GM21723 (cell line): ENCODE data around the gene CWF19L2.
"Not testable (repeated sequence)": the region's sequence is repeated elsewhere in the genome, so short reads cannot be mapped to it uniquely, and the experiment has no call there.

Experiments used
- ATAC-seq: cut with Tn5 transposase; IDR thresholded peaks from one replicate; pipeline ENCODE4 v1.9.1; 2021; ENCODE audit warnings: mild to moderate bottlenecking, moderate library complexity; ENCODE audit not compliant: unreplicated experiment

Gene CWF19L2

GRCh38 chr11:107457558-107458271 lies at the start of gene CWF19L2:
TSS of gene CWF19L2 (minus strand) at chr11:107457825. CDS start at chr11:107457816, 9 bp downstream.
- peak; percentile 98 for ATAC-seq

GRCh38 chr11:107505647-107506225 lies 48.1 kb upstream of the CWF19L2 start:
- no peak for ATAC-seq

DNA sequence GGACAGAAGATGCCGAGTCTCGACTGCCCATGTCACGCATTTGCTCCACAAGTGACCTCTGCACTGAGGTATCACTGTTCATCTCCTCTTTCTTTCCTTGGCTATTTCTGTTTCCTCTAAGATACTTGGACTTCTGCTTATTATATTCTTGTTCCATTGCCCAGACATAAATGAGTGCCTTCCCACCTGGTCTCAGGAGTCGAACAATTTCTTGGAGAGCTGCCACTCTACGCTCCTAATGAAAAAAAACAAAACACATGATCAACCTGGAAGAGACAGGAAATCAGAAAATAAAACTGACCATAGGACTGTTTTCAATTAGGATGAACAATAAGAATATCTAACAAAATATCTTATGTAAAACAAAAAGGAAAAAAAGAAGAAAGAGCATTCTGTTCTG lies 47.4 kb upstream of the CWF19L2 start:
- ATAC-seq: no peak

GRCh38 chr11:107501713-107502112 lies 44.1 kb upstream of the CWF19L2 start:
- ATAC-seq: no peak

- not testable (repeated sequence) for ATAC-seq
Measured at GRCh38 chr11:107497371-107497770, 39.7 kb upstream of the CWF19L2 start.

GRCh38 chr11:107496011-107496410 lies 38.4 kb upstream of the CWF19L2 start:
- ATAC-seq: no peak

- no peak for ATAC-seq
Measured at GRCh38 chr11:107494055-107494454, 36.4 kb upstream of the CWF19L2 start.

DNA sequence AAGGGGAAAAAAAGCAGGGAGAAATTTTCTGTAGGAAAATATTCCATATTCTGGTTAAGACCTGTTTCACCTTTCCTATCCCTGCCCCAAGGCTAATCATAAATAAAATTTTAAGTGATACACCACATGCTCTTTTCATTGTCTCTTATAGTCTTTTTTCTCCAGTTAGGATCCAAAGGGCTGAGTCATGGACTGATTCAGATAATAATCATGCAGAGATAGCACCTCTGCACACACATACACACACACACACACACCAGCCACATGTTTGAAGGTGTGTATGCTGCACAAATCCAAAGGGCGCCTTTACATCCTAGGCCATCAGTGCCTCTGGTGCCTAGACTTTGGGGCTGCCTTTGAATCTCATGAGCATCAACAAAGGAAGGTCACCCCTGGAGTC lies 35.5 kb upstream of the CWF19L2 start:
- ATAC-seq: no peak

DNA sequence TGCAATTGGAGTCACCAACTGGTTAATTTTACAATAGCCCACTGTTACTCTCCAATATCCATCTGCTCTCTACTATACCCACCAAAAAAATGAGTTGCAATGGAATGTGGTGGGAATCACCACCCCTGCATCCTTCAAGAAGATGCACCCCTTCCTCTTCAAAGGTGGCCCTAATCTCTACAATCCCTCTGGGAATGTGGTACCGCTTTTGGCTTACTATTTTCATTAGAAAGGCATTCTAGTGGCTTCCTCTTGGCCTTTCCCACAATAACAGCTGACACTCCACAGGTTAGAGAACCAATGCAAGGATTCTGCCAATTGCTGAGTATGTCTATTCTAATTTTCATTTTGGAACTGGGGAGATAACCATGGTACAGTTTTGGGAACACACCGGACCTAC lies 33.2 kb upstream of the CWF19L2 start:
- ATAC-seq: no peak

GRCh38 chr11:107482234-107482633 lies 24.6 kb upstream of the CWF19L2 start:
- no peak for ATAC-seq

- ATAC-seq: no peak
Measured at GRCh38 chr11:107478922-107479321, 21.3 kb upstream of the CWF19L2 start.

- no peak for ATAC-seq
Measured at GRCh38 chr11:107477820-107478219, 20.2 kb upstream of the CWF19L2 start.

GRCh38 chr11:107473792-107474191 lies 16.2 kb upstream of the CWF19L2 start:
- ATAC-seq: no peak

GRCh38 chr11:107472966-107473365 lies 15.3 kb upstream of the CWF19L2 start:
- ATAC-seq: no peak

DNA sequence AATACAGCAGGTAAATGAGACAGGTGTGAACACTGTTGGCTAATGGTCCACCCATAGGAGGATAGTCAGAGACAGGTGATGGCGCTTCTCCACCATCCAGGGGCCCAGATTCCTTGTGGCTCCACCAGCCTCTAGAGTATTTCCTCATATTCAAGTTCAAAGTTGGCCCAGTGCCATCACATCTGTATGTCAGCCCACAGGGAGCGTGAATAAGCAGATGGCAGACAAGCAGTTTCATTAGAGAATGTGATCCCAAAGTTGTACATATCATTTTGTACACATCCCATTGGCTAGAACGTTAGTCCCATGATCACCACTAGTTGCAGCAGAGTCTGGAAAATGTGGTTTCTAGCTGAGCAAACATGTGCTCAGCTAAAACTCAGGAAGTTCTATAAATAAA lies 11.0 kb upstream of the CWF19L2 start:
- ATAC-seq: no peak

- ATAC-seq: no peak
Measured at GRCh38 chr11:107467696-107468095, 10.1 kb upstream of the CWF19L2 start.

GRCh38 chr11:107466275-107466866 lies 8.7 kb upstream of the CWF19L2 start:
- not testable (repeated sequence) for ATAC-seq

- ATAC-seq: peak; percentile 56
Measured at GRCh38 chr11:107457205-107457557, 444 bp downstream of the CWF19L2 start.

GRCh38 chr11:107453594-107454286 lies 3.9 kb downstream of the CWF19L2 start:
- ATAC-seq: no peak

- ATAC-seq: no peak
Measured at GRCh38 chr11:107446822-107447431, 10.7 kb downstream of the CWF19L2 start.

DNA sequence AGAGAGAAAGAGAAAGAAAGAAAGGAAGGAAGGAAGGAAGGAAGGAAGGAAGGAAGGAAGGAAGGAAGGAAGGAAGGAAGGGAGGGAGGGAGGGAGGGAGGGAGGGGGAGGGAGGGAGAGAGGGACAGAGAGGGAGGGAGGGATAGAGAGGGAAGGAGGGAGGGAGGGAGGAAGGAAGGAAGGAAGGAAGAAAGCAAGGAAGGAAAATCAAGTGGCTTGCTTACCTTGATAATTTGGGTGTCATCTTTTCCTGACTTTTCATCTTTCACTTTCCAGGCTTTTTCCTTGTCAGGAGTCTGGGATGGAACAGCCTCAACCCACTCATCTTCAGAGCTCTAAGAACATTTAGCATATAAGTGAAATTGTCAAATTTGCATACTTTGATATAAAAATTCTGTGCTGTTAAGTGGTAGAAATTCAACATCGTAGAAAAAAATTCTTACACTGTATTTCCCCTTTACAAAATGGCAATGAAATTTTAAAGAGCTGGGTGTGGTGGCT lies 14.9 kb downstream of the CWF19L2 start:
- ATAC-seq: no peak
